ENCODE measurements around the gene SMIM27. TPM values are rescaled to one million over a fixed set of nuclear protein-coding genes. Genes with fewer than 3 reads are reported as not detected.
"Not testable (repeated sequence)": the region's sequence is repeated elsewhere in the genome, so short reads cannot be mapped to it uniquely, and the experiment has no call there.

Gene SMIM27, protein sequence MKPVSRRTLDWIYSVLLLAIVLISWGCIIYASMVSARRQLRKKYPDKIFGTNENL
- total RNA-seq: 1.2 and 3.0 TPM in 2 replicates

DNA sequence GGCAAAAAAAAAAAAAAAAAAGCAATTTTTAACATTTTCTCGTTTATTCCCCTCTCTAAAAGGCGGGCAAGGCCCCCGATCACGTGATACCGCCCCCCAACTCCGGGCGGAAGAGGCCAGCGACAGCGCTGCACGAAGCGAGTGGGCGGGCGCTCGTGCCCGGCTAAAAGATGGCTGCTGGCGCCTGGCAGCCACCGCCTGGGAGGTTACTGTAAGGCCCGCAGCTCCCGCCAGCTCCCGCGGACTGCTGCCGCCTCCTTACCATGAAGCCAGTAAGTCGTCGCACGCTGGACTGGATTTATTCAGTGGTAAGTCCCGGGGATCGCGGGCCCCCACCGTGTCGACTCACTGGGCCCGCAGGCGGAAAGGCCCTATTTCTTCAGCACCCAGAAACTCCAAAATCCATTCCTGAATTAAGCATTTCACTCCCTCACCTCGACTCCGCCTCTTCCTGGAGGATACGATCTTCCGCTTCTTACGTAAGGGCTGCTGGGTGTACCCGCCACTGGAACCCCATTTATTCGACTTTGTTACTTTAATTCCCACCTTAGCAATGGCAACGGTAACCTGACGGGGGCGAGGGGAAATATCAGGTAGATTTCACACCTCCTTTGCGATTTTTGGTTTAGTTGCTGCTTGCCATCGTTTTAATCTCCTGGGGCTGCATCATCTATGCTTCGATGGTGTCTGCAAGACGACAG, at the start of gene SMIM27, which contains the start of gene TOPORS:
Gene SMIM27 (plus strand): TSS at position 156 of the 701 bp plus-strand sequence. CDS start 108 bp downstream, at position 264.
Gene TOPORS (minus strand): TSS at position 415 of the 701 bp plus-strand sequence. CDS start 150 bp downstream, at position 265.
- peak; percentile 68 for DNase-seq (ENCODE audit: low read depth, low spot score)

DNA sequence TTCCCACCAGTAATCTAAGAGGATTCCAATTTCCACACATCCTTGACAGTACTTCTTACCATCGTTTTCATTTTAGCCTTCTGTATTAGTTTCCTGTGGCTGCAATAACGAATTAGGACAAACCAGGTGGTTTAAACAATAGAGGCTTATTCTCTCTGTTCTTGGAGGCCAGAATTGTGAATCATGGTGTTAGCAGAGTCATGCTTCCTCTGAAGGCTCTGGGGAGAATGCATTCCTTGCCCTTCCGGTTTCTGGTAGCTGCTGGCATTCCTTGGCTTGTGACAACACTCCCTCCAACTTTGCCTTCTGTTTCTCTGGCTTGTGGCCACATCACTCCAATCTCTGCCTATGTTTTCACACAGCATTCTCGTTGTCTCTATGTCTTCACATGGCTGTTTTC, 49.7 kb upstream of the SMIM27 start:
- peak; percentile 84 for DNase-seq (ENCODE audit: low read depth, low spot score)

DNA sequence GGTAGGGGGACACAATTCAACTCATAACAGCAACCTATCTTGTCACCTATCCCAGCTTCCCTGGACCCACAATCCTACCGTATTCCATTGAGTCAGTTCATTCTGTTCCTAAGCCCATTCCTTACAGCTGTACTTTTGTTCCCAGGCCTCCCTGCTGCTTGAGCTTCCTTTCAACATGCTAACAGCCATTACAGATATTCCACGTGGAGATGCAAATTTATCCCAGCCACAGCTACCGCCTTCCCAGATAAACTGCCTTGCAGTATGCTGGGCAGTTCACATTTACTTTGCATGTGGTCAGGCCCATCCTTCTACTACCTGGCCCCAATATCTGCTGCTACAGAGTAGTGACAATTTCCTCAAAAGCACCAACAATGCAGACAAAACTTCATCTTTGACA, 49.1 kb upstream of the SMIM27 start:
- no peak for DNase-seq (ENCODE audit: low read depth, low spot score)

DNA sequence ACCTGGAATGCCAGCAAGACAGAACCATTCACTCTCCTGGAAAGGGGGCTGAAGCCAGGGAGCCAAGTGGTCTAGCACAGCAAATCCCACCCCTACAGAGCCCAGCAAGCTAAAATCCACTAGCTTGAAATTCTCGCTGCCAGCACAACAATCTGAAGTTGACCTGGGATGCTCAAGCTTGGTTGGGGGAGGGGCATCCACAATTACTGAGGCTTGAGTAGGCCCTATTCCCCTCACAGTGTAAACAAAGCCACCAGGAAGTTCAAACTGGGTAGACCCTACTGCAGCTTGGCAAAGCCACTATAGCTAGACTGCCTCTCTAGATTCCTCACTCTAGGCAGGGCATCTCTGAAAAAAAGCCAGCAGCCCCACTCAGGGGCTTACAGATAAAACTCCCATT, 43.4 kb upstream of the SMIM27 start:
- DNase-seq (ENCODE audit: low read depth, low spot score): no peak

DNA sequence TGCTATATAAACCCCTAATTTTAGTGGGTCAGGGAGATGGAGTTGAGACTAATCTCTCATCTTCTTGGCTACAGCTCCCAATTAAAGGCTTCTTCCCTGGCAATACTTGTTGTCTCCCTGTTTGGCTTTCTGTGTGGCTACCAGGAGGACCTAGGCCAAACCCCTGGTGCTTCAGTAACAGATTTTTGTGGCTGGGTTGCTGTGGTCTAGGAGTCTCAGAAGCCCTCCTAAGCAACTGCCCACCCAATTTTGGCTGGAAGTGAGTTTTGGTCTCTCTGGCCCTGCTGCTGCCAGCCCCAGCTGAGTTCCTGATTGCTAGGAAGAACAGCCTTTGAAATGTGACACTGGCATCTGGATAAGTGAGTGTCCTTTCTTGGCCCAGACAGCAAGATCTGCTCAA, 35.9 kb upstream of the SMIM27 start:
- no peak for DNase-seq (ENCODE audit: low read depth, low spot score)

DNA sequence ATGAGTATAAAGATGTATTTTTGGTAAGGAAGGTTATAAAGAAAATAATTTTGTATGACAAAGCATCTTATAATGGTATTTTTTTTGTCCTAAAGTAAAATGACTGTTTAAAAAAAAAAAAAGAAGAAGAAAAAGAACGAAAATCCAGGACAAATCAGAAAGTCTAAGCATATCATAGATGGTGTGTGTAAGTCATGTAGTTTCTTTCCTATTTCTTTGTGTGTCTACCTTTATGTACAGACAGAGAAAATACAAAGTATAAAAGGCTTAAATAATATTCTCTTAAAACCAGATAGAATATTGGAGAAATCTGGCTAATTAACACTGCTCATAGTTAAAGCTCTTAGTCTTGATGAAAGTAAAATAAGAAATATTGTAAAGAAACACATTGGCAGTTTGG, 33.9 kb upstream of the SMIM27 start:
- DNase-seq (ENCODE audit: low read depth, low spot score): no peak

DNA sequence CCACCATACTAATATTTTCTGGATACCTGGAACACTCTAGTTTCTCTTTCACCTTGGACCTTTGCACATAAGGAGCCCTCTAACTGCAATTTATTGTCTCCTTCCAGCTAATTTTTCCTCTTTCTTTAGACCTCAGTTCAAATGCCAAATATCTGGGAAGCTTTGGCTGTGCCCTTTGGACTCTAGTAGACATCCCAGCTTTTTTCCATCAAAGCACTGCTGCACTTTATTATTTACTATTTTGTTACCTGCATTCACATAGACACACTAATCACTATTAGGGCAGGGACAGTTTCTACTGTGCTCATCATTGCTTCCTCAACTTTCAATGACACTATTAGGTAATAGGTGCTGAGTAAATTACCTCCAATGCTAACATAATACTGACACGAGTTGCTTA, 28.2 kb upstream of the SMIM27 start:
- DNase-seq (ENCODE audit: low read depth, low spot score): no peak

DNA sequence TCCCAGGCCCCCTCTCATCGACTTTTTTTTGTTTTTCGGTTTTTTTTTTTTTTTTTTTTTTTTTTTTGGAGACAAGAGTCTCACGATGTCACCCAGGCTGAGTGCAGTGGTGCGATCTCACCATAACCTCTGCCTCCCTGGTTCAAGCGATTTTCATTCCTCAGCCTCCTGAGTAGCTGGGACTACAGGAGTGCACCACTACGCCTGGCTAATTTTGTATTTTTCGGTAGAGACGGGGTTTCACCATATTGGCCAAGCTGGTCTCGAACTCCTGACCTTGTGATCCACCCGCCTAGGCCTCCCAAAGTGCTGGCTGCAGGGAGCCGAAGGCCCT, 27.6 kb upstream of the SMIM27 start:
- DNase-seq (ENCODE audit: low read depth, low spot score): not testable (repeated sequence)

DNA sequence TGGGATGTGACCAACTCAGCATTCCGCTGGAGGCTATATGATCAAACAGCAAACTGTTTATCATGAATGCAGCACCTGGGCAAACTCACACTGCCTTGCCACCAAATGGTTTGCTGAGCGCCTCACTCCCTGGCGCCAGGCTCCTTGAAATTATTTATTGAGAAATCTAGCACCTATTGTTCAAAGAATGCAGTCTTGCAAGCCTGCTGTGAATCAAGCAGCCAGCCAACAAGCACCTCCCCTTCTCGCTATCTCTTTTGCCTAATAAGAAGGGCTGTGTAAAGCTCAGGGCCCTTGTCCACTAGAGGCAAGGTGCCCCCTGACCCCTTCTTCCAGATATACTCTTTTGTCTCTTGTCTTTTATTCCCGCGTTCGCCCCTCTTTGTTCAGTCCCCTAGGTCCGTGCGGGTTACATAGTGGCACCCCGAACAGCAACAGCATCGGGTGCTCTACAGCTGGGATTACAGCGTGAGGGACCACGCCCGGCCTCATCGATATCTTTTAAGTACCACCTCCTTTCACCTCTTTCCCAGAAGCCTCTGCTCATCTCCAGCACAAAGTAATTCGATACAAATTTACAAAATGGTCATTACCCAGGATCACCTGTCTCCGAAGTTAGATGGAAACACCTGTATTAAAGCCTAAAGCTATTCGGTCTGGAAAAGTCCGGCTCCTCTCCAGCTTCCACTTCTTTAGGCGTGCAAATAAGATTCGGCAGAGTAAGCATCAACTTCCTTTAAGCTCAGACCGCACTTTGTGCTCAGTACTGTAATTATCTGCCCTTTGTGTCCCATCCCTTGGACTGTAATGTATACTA, 27.0 kb upstream of the SMIM27 start:
- DNase-seq (ENCODE audit: low read depth, low spot score): no peak

DNA sequence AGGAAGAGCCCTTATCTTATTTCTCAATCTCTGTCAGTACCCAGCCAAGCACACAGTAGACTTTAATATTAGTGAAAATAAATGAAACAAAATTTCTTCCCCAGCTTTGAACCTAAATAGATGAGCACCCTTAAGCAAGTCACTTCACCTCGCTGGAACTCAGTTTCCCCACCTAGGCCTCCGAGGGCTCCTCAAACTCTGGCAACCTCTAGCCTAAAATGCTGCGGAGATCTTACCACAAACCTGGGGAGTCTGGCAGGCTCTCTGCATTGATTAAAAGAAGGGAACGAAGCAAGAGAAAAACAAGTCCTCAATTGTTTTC, 26.5 kb upstream of the SMIM27 start:
- no peak for DNase-seq (ENCODE audit: low read depth, low spot score)

DNA sequence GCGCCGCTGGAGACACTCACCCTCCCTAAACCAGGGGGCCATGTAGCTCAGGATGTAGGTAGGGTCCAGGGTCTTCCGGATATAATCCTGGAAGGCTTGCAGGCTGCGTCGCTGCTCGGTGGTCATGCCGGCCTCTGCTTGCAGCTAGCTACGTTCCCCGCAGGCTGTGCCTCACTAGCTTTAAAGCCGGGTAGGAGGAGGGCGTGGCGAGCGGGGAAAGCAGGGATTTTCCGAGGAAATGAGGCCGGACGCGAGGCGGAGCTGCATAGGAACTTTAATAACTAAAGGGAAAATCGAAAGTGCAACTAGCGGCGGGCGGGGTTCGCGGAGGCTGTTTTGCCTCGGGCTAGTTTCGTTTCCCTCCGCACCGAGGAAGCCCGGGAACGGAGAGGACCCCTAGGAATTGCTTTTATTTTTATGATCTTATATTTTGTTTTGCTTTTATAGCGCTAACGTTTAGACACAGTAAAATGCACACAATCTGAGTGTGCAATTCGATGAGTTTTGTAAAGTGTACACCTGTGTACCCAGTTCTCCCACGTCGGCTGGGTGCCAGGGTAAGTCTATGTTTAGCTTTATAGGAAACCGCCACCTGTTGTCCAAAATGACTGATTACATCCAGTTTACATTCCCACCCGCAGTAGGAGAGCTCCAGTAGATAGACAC, 26.0 kb upstream of the SMIM27 start, which contains the start of gene RIGI:
Gene RIGI (minus strand): TSS at position 156 of the 666 bp plus-strand sequence. CDS start 30 bp downstream, at position 126.
- peak; percentile 85 for DNase-seq (ENCODE audit: low read depth, low spot score)

DNA sequence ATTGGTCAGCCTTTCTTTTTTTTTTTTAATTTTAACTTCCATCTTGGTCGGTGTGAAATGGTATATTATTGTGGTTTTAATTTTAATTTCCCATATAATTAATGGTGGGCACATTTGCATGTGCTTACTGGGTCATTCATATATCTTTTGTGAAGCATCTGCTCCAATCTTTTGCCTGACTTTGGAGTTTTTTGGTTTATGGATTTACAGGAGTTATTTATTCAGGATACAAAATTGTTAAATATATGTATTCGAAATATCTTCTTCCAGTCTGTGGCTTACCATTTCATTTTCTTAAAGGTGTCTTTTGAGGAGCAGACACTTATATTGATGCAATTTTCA, 25.4 kb upstream of the SMIM27 start:
- DNase-seq (ENCODE audit: low read depth, low spot score): no peak

DNA sequence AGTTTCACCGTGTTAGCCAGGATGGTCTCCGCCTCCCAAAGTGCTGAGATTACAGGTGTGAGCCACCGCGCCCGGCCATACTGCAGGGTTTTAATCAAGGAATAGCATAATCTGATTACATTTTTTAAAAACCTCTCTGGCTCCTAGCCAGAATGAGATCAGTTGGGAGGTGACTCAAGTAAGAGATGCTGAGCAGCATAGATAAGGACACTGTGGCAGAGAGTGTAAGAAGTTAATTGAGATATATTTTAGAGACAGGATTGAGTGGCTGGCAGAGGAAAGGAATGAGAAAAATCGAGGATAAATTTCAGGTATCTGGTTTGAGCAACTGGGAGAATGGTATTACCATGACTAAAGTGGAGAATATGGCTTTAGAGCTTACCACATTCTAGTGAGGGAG, 18.8 kb upstream of the SMIM27 start:
- no peak for DNase-seq (ENCODE audit: low read depth, low spot score)

DNA sequence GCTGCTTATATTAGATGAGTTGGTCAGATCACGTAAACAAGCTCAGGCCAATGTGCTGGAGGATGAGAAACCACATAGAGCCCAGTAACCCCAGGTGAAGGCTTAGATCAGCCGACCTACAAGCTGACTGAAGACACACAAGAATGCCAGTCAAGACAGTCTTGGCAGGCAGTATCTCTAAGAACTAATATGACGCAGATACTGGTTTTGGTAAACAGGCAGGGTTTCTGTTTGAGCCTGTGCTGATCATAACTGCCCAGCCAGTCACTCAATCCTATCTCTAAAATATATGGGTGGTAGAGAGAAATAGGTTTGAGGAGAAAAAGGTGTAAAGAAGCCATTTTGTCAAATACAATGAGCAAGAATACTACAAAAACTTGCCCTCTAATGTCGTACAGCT, 18.3 kb upstream of the SMIM27 start:
- no peak for DNase-seq (ENCODE audit: low read depth, low spot score)

DNA sequence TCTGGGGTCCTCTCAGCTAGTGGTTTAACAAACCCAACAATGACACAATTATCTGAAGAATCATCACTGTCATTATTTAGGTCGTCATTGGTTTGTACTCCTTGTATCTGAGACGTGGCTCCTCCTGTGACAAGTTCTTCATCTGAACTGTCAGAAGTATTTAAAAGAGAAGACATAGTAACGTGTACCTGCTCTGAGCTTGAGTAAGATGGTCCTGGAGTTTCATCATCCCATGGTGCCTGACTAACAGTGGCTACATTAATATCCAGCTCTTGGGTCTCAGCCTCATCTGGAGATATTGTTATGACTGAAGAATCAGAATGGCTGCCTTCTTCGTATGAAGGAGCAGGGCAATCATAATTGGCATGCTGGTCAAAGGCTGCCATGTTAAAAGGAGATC, 9.1 kb upstream of the SMIM27 start:
- DNase-seq (ENCODE audit: low read depth, low spot score): no peak

DNA sequence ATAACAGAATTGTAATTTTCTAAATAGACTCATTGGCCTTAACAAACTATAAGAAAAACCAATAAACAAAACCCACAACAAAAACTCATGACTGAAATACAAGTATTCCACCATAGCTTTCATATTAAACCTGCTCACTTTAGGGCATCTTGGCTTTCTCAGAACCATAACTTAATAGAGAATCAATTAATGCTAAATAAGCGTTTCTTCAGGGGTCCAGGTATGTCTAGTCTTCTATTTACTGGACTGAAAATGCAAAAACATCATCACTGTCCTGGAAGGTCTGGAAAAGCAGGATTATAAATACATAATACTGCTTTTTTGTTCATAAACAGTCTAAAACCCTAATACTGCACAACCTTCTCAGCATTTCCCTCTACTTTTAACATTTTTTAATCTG, 6.2 kb upstream of the SMIM27 start:
- DNase-seq (ENCODE audit: low read depth, low spot score): no peak

DNA sequence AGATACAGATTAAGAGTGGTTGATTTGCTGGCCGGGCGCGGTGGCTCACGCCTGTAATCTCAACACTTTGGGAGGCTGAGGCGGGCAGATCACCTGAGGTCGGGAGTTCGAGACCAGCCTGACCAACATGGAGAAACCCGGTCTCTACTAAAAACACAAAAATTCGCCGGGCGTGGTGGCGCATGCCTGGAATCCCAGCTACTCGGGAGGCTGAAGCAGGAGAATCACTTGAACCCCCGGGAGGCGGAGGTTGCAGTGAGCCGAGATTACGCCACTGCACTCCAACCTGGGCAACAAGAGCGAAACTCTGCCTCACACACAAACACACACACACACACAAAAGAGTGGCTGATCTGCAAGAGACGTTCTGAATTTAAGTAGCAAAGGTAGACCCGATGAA, 3.9 kb upstream of the SMIM27 start:
- DNase-seq (ENCODE audit: low read depth, low spot score): not testable (repeated sequence)

DNA sequence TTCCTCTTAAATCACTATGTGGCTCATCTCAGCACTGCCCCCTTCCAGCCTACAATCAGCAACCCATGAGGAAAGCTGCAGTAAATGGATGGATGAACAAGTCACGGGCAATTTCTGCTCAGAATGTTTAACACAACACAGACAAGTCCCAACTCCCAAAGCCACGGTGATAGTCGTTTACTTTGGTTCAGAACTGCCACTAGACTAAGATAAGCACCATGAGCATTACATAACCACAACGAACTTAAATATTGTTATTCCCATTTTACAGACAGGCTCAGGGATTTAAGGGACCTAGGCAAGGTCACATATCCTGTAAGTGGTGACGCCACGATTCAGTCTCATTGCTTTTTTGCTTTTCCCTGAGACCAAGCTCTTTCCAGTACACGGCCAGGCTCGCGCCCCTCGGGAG, 2.0 kb upstream of the SMIM27 start:
- no peak for DNase-seq (ENCODE audit: low read depth, low spot score)

DNA sequence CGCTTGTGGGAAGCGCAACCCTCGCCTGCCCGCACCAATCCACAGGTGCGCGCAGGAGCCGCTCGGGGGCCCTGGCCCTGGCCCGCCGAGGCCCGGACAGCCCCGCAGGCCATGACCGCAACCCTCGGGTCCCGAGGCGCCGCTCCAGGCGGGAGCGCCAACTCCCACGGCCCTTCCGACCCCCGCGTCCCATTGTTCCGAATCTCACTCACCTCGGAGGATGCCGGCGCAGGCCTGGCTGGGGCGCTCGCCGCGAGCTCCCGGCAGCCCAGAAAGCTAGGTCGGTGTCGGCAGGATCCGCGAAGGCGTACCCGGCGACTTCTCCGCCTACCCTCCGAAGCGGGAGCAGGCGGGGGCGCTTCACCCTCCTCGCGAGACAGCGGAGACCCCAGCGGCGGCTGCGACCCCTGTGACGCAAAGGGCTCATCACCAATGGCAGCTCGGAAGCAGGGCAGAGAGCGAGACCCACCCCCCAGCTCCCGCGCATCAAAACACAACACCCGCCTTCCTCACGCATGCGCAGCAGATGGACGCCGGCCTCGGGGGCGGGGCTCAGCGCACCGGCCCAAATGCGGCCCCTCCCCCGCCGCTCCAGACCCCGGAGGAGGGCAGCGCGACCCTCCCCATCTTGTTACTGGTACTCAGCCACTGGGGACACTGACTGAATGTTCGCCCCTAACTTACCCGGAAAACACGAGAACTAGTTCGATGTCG, 1.4 kb upstream of the SMIM27 start:
- DNase-seq (ENCODE audit: low read depth, low spot score): peak; percentile 79

DNA sequence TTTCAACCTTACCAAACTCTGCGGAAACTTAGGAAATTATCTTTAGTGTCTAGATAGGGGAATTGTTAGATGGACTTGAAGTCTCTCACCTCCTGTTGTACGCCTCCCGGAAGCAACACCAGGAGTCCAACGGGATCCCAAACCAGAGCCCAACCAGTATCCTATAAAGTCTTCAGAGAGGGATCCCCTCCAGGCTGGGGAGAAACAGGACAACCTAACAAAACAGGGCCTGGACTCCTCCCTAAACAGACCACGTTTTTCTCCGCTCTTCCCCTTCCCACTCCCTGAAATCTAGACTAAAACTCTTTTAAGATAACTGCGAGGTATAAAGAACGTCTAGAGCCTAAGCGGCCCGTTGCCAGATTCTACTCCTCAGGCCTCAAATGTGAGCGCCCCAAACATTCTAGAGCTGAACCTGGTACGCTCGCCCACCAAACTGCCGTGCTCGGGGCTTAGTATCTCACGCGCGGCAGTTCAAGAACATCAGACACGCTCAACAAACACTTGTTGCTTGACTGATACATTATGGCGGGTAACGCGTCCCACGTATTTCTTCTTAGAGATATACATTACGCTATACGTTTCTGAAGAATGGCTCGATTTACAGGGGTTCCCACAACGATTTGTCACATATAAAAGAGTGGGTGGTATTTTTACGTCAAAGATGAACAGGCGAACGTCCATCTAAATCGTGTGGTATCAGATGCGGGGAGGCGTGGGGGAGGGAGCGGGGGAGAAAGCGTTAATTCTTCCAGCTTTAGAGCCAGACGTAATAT, 663 bp upstream of the SMIM27 start:
- no peak for DNase-seq (ENCODE audit: low read depth, low spot score)

DNA sequence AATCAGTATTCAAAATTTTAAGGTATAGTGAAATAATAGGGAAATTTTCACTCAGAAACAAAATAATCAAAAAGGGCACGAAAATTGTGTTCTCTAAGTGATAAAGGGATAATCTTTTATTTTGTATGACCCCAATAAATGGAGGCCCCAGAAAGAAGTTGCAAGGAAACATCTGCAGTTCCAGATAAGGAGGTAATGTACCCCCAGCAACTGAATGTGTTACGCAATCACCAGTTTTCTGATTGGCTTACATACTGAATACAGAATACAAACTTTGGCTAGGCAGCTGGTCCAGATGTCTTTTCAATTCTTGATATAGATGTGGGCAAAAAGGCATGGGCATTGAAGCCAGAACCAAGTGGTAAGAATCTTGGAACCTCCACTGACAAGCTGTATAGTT, 2.0 kb downstream of the SMIM27 start:
- DNase-seq (ENCODE audit: low read depth, low spot score): no peak
